Activated naive CD4-positive, alpha-beta T cell treated with anti-CD3 and anti-CD28 coated beads, Interleukin-2, amount 50 U/mL, for 16 hours (primary cell): ENCODE results near the gene ZNF804A.
"Not testable (repeated sequence)": the region's sequence is repeated elsewhere in the genome, so short reads cannot be mapped to it uniquely, and the experiment has no call there.

Source experiments
- DNase-seq: peaks from one replicate; pipeline ENCODE4 v3.0.0-alpha.2; 2020

ZNF804A gene

GRCh38 chr2:184729581-184729980 is 131.3 kb downstream of the ZNF804A start:
- no peak for DNase-seq

GRCh38 chr2:184730288-184730687 is 132.0 kb downstream of the ZNF804A start:
- DNase-seq, result no peak

DNA sequence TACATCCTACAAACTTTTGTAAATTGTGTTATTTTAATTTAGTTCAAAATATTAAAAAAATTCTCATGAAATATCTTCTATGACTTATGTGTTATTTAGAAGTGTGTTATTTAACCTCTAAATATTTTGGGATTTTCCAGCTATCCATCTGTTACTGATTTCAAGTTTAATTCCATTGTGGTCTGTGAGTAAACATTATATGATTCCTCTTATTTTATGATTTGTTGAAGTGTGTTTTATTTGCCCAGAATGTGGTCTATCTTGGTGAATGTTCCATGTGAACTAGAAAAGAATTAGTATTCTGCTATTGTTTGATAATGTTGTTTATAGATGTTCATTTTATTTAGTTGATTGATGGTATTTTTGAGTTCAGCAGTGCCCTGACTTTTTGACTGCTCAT is 136.0 kb downstream of the ZNF804A start:
- no peak for DNase-seq

- no peak for DNase-seq
Observed at GRCh38 chr2:184735611-184736010, 137.3 kb downstream of the ZNF804A start.

DNA sequence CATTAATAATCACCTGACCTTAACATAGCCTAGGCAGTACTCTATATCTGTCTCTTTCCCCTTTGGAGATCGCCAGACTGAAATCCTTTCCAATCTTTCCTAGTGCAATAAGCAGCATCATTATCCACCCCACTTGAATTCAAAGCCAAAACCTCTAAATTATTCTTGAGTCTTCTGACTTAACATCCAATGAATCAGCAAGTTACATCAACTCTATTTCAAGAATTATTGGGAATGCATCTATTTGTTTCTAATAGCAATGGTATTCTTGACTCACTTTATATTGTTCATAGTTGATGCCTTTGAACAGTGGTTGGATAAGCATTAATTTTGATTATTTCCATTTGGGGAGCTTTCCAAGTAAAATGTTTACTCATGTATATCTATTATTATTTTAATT is 144.8 kb downstream of the ZNF804A start:
- no peak for DNase-seq

GRCh38 chr2:184756161-184756560 is 157.8 kb downstream of the ZNF804A start:
- DNase-seq, result no peak

DNA sequence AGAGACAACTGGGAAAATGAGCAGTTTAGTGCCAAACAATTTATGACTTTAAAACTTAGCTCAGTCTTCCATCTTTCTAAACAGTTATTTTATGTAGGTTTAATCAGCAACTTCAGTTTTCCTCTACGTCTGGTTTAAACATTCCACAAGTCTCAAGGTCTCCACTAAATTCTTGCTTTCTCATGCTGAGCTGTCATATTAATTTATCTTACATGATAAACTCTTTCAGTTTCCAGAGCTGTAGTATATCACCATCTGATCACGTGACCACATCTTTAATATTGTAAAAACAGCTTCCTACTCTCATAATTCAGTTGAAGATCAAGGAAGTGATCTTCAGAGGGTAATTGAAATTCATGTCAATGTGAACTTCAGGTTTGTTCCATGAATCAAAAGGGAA is 158.6 kb downstream of the ZNF804A start:
- DNase-seq, result no peak

DNA sequence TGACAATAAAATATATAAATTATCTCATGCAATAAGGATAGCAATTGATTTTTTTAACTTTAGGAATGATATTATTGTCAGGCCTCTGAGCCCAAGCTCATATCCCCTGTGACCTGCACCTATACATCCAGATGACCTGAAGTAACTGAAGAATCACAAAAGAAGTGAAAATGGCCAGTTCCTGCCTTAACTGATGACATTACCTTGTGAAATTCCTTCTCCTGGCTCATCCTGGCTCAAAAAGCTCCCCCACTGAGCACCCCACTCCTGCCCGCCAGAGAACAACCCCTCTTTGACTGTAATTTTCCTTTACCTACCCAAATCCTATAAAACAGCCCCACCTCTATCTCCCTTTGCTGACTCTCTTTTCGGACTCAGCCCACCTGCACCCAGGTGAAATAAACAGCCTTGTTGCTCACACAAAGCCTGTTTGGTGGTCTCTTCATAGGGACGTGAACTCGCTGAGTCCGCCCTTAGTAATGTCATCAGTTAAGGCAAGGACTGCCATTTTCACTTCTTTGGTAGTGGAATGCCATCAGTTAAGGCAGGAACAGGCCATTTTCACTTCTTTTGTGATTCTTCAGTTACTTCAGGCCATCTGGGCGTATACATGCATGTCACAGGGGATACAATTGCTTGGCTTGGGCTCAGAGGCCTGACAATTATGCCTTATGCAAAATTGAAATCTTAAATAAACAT is 161.4 kb downstream of the ZNF804A start:
- DNase-seq, result not testable (repeated sequence)

GRCh38 chr2:184760931-184761330 is 162.6 kb downstream of the ZNF804A start:
- DNase-seq, result no peak

DNA sequence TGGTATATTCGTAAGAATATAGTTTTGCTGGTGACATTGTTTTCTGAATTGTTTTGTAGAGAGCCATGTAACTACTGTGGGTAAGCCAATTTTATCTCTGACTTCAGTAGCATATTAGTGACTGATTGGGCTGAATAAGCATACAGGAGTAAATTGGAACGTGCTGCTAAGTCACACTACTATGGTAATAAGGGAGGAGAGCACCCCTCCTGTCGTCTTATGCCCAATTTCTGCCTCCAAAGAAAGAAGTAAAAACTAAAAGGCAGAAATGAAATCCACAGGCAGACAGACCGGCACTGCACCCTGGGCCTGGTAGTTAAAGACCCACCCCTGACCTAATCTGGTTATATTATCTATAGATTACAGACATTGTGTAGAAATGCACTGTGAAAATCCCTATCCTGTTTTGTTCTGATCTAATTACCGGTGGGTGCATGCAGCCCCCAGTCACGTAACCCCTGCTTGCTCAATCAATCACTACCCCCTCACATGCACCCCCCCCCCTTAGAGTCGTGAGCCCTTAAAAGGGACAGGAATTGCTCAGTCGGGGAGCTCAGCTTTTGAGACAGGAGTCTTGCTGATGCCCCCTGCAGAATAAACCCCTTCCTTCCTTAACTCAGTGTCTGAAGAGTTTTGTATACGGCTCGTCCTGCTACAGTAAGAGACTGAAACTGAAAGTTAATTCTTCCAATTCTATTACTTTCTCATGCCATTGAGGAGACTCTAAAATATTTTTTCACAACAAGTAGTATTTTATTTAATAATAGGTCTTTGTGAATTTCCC is 167.0 kb downstream of the ZNF804A start:
- DNase-seq, result no peak

DNA sequence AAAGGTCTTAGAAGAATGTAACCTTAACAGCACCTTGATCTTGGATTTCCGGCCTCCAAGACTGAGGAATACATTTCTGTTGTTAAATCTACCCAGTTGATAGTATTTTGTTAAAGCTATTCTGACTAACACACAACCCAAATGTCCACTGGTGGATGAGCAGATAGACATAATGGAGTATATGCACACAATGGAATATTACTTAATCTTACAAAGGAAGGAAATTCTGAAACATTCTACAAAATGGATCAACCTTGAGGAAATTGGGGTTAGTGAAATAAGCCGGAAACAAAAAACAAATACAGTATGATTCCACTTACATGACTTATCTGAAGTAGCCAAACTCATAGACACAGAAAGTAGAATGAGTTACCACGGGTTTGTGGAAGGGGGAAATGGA is 168.7 kb downstream of the ZNF804A start:
- DNase-seq, result no peak

GRCh38 chr2:184769023-184769422 is 170.7 kb downstream of the ZNF804A start:
- no peak for DNase-seq

DNA sequence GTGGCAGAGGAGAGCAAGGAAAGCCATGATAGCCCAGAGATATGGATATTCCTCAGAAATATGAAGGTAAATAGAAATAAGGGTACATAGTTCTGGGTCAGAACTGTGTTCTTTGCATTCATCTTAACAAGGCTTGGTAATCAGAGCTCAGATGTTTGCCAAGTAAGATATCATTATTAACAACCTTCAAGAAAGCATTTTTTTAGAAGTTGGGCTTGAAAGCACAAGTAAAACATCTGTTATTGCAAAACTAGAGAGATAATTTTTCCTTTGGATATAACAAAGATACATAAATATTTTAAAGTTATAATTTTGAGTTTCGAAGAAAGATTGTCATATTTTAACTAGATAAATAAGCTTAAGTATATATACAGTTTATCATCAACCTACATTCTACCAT is 171.4 kb downstream of the ZNF804A start:
- DNase-seq, result no peak

DNA sequence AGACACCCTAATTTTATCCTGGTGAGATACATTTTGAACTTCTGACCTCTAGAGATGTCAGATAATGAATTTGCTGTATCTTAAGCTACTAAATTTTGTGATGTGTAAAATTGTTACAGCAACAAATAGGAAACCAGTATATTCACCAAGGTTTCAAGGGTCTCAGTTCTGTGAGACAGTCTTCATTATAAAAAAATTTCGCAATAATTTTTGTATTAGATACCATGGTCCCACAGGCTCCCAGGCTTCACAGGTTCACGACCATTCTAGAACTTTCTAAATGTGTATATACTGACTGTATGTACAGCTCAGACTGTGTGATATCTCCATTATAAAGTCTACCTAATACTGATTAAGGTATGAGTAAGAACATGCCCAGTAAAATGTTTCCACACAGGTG is 181.4 kb downstream of the ZNF804A start:
- no peak for DNase-seq

GRCh38 chr2:184780384-184780783 is 182.1 kb downstream of the ZNF804A start:
- no peak for DNase-seq

DNA sequence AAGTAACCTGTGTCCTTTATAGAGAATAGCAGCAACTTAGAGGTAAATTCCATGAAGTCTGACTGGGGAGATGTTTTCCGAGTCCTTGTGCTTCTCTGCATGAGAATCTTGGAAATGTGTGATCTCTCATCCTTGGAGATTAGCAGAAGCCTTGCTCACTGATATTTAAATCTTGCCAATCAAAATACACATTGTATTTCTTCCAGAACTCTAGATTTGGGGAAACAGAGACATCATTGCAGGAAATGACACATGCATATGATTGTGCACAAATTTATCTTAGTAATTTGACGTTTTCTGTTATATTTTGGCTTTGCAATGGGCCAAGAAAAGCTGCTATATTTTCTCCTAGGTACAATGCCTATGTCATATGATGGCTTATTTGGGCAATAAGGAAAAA is 182.6 kb downstream of the ZNF804A start:
- no peak for DNase-seq

GRCh38 chr2:184783576-184783975 is 185.2 kb downstream of the ZNF804A start:
- DNase-seq, result no peak

- no peak for DNase-seq
Observed at GRCh38 chr2:184793176-184793575, 194.8 kb downstream of the ZNF804A start.

GRCh38 chr2:184799379-184799778 is 201.1 kb downstream of the ZNF804A start:
- DNase-seq, result no peak

- DNase-seq, result no peak
Observed at GRCh38 chr2:184814421-184814820, 216.1 kb downstream of the ZNF804A start.

- DNase-seq, result no peak
Observed at GRCh38 chr2:184815824-184816223, 217.5 kb downstream of the ZNF804A start.

- no peak for DNase-seq
Observed at GRCh38 chr2:184824597-184824996, 226.3 kb downstream of the ZNF804A start.

- no peak for DNase-seq
Observed at GRCh38 chr2:184830531-184830930, 232.2 kb downstream of the ZNF804A start.

DNA sequence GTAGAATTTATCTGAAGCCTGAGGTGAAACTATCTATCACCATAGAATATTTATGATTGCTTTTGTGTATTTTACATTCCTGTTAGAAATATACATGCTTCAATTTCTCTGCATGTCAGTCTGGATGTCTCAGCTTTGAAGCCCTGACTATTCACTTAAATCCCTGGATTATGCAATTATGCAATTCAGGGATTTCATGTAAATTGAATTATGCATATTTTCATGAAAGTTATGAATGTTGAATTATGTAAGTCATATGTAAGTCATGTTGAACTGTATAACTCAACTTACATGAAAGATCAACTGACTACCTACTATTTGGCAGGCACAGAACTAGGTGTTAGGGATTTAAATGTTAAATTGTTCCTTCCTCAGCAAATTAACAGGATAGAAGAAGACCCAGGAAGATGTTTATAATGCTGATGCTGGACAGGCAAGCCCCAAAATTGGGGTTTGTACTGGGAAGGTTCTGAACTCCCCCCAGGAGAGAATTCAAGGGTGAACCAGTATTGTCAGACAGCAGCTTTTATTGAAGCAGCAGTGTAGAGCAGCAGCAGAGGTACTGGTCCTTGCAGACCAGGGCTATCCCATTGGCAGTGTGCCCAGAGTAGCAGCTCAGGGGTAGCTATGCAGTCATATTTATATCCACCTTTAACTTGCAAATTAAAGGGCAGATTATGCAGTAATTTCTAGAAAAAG is 236.5 kb downstream of the ZNF804A start:
- DNase-seq, result no peak
